Activated CD4-positive, alpha-beta memory T cell treated with anti-CD3 and anti-CD28 coated beads for 36 hours (primary cell): Measurements from ENCODE around the gene PLCL2. TPM values are rescaled to one million over a fixed set of nuclear protein-coding genes. Genes with fewer than 3 reads are reported as not detected.

Source experiments
- CTCF ChIA-PET: fragments of 350-600 bp; sonication (Branson Sonifier 250); formaldehyde crosslinking; loops from one replicate; lab custom pipeline; 2021; ENCODE audit warnings: antibody characterized with exemption, inconsistent platforms; lab: Charles Lee
- POLR2A ChIA-PET: fragments of 350-600 bp; sonication (Branson Sonifier 250); formaldehyde crosslinking; loops from one replicate; lab custom pipeline; 2021; ENCODE audit warnings: antibody characterized with exemption; lab: Charles Lee
- DNase-seq: peaks from one replicate; pipeline ENCODE4 v3.0.0-alpha.2; 2020
- H3K27ac Mint-ChIP-seq: one replicate; pipeline ENCODE4 v1.8.0; 2021; ENCODE audit warnings: mixed read lengths
- H3K27me3 Mint-ChIP-seq: one replicate; pipeline ENCODE4 v1.8.0; 2021; ENCODE audit warnings: mixed read lengths
- H3K36me3 Mint-ChIP-seq: one replicate; pipeline ENCODE4 v1.8.0; 2021; ENCODE audit warnings: mixed read lengths
- H3K4me1 Mint-ChIP-seq: one replicate; pipeline ENCODE4 v1.8.0; 2021; ENCODE audit warnings: low read depth, mixed read lengths
- H3K4me3 Mint-ChIP-seq: one replicate; pipeline ENCODE4 v1.8.0; 2021; ENCODE audit warnings: mild to moderate bottlenecking, mixed read lengths
- H3K9me3 Mint-ChIP-seq: one replicate; pipeline ENCODE4 v1.8.0; 2021; ENCODE audit warnings: mixed read lengths
- intact Hi-C: fragments of 100-400 bp; cut with micrococcal nuclease; formaldehyde crosslinking; loops from one replicate; pipeline ENCODE4 v1.15.1; 2023
- total RNA-seq, 2 experiments: library from RNA; stranded (reverse); gene quantifications; one replicate each; pipeline ENCODE4 v1.2.3, GENCODE V29; 2021

PLCL2 gene
- total RNA-seq, 2 experiments from 2014 or later: 16.7 to 17.1 TPM

DNA sequence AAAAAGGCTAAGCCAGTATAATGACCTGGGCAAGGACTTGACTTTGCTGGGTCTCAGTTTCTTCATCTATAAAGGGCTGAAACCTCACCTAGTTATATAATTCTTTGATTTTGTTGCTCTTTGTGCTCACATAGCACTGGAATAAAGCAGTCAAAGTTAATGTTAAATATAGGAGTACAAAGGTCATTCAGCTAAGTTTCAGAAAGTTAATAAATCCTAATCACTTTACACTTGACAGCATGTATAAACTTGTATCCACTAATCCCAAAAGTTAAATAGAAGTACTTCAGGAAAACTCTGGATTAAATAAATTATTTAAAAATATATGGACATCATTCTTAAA, 33.9 kb downstream of the PLCL2 start:
- ChIA-PET POLR2A (no interaction called here), CTCF (interaction anchor here (3.4 kb wide), 1 partner anchor 34 kb away, joined by 10 read pairs; the partner anchor contains the start of gene PLCL2)
- no peak overlapping the region for H3K4me3 Mint-ChIP-seq
- no peaks in the 10 kb centered on the region for H3K27me3 Mint-ChIP-seq
- H3K27ac Mint-ChIP-seq: no peak overlapping the region
- H3K4me1 Mint-ChIP-seq: peaks cover 65% of the 10 kb centered on the region
- DNase-seq: no peak
- H3K9me3 Mint-ChIP-seq: no peaks in the 10 kb centered on the region
- intact Hi-C loops: no loop called here
- no peaks in the 10 kb centered on the region for H3K36me3 Mint-ChIP-seq

DNA sequence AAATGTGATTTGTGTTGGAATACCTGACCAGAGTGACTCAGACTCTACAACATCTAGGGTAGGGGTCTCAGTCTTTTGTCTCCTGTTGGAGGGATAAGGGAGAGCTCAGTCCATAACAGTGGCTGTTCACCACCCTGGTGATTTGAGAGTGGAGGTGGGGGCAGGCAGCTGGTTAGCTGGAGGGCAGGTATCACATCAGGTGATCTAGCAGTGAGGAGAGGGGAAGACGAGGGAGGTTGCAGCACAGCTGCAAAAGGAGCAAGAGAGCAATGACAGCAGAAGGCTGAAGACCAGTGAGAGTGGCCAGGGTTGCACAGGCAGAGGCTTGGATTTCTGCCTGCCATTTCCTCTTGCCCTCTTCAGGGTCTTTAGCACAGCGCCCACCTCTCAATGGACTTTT, 38.4 kb downstream of the PLCL2 start:
- ChIA-PET POLR2A (no interaction called here), CTCF (no interaction called here)
- Mint-ChIP-seq H3K36me3 (no peaks in the 10 kb centered on the region), H3K4me3 (no peak overlapping the region), H3K9me3 (no peaks in the 10 kb centered on the region), H3K27me3 (no peaks in the 10 kb centered on the region), H3K27ac (no peak overlapping the region), H3K4me1 (peaks cover 55% of the 10 kb centered on the region)
- no peak for DNase-seq
- intact Hi-C loops: no loop called here

DNA sequence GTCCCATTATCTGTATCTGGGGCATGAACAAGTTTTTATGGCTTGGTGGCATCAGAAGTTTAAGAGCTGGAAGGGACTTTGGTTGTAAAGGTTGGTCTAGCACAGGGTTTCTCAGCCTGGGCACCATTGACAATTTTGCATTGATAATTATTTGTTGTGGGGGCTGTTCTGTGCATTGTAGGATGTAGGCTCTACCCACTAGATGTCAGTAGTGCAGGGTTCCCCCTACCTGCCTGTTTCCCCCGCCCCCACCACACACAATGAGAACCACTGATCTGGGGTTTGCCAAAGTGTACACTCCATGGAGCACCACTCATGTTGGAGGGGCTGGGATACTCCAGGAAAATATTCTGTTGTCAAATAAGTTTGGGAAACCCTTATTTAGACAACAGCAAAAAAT, 42.7 kb downstream of the PLCL2 start:
- no peak for DNase-seq
- Mint-ChIP-seq H3K4me3 (no peak overlapping the region), H3K27ac (no peak overlapping the region), H3K36me3 (no peaks in the 10 kb centered on the region), H3K4me1 (peaks cover 66% of the 10 kb centered on the region), H3K9me3 (no peaks in the 10 kb centered on the region), H3K27me3 (no peaks in the 10 kb centered on the region)
- POLR2A ChIA-PET: interaction anchor here (0.6 to 2.0 kb wide), 2 partner anchors 10 to 21 kb away, joined by 4 to 6 read pairs; no protein-coding TSS in a partner anchor
- intact Hi-C loops: no loop called here
- CTCF ChIA-PET: interaction anchor here (0.7 to 1.8 kb wide), 3 partner anchors 10 to 19 kb away, joined by 3 to 6 read pairs (median 4); no protein-coding TSS in a partner anchor

DNA sequence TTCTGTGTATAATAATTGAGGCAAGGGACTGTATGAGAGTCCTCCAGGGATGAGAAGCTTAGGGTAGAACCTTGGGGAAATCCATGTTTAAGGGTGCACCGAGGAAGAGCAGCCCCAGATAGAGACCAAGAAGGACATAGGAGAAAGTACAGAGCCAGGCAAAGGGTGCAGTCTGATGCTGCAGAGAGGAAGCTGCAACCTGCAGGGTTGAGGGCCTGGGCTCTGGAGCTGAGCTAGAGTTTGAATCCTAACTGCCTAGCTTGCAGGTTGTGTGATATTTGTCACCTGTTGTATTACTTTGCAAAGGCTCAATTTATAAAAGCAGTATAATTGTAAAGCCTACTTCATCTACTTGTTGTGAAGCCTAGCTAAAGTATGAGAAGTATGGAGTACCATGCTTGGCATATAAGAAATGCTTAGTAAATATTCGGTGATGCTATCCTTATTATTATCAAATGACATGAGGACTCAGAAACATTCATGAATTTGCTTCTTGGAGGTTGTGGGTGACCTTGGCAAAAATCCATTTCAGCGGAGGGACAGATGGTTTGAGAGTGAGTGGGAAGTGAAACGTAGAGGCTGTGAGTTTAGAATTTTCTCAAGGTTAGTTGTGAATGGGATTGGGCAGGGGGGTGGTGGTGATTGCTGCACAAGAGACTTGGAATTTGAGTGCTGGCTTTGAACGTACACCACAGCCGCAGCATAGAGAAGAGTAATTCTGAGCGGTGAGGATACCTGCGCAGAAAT, 43.8 kb downstream of the PLCL2 start:
- Mint-ChIP-seq H3K36me3 (no peaks in the 10 kb centered on the region), H3K27me3 (no peaks in the 10 kb centered on the region), H3K4me1 (peaks cover 71% of the 10 kb centered on the region), H3K27ac (no peak overlapping the region), H3K4me3 (no peak overlapping the region), H3K9me3 (no peaks in the 10 kb centered on the region)
- POLR2A ChIA-PET: interaction anchor here (0.8 to 2.0 kb wide), 2 partner anchors 10 to 11 kb away, joined by 3 to 6 read pairs; no protein-coding TSS in a partner anchor
- CTCF ChIA-PET: interaction anchor here (0.7 to 1.8 kb wide), 4 partner anchors 10 to 20 kb away, joined by 3 to 6 read pairs (median 4); no protein-coding TSS in a partner anchor
- no peak for DNase-seq
- intact Hi-C loops: no loop called here

DNA sequence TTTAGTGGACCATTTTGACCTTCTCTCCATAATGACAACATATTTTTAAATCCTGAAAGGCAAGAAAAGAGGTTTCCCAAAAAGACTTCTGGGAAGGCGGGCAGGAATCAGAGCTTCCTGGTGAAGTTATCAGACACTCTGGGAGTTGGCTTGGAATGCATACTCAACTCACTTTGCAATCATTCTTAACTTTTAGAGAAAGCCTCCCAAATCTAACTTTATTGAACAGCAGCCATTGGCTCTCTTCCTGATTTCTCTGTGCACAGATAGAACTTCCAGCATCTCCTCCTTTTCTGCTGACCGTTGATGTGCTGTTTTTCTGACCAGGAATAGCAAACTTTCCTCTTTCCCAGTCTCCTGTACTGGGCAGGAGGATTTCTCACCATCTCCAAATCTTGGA, 44.6 kb downstream of the PLCL2 start:
- intact Hi-C loops: no loop called here
- Mint-ChIP-seq H3K36me3 (no peaks in the 10 kb centered on the region), H3K4me1 (peaks cover 74% of the 10 kb centered on the region), H3K27ac (no peak overlapping the region), H3K27me3 (no peaks in the 10 kb centered on the region), H3K4me3 (no peak overlapping the region), H3K9me3 (no peaks in the 10 kb centered on the region)
- POLR2A ChIA-PET: no interaction called here
- CTCF ChIA-PET: no interaction called here
- no peak for DNase-seq

DNA sequence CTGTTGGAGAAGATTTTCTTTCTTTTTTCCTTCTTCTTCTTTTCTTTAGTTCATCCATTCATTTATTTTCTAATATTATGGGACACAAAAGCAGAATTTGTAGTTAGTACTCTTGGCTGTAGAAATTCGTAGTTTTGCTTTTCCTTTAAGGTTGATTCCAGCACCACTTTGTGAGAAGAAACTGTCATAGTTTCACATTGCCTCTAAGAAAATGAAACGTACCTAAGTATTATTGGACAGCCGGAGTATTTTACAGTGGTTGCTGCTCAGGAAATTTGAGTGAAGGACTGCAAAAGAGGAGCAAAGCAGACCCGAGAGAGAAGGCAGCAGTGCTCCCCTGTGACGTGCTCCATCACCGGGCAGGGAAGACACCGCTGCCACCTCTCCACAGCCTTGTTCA, 48.1 kb downstream of the PLCL2 start:
- H3K4me1 Mint-ChIP-seq: peaks cover 89% of the 10 kb centered on the region

DNA sequence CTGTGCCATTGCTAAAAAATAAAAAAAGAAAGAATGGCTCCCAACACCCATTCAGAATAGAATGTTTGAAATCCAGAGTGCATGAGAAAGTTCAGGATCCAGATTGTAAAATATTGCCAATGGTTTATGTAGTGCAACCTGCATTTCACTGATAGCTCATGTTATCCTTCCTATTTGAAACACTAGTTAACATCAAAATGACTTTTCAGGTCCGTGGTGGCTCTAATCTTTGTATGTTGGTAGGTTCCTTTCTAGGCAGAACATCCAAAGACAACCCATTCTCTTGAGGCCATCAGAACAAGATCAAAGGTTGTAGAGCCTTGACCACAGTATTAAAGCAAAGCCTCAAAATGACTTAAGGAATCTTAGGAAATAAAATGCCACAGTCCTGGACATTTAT, 51.0 kb downstream of the PLCL2 start:
- CTCF ChIA-PET: interaction anchor here (0.8 kb wide), 1 partner anchor 52 kb away, joined by 3 read pairs; no protein-coding TSS in a partner anchor
- no peak overlapping the region for H3K4me3 Mint-ChIP-seq

More for the DNA sequence above, 48.1 kb downstream of the PLCL2 start:
- no peaks in the 10 kb centered on the region for H3K9me3 Mint-ChIP-seq
- H3K36me3 Mint-ChIP-seq: no peaks in the 10 kb centered on the region
- DNase-seq: no peak
- intact Hi-C loops: no loop called here
- no peaks in the 10 kb centered on the region for H3K27me3 Mint-ChIP-seq
- peak overlapping the region; percentile 44 for H3K4me3 Mint-ChIP-seq
- H3K27ac Mint-ChIP-seq: peak overlapping the region; percentile 35
- ChIA-PET POLR2A (no interaction called here), CTCF (no interaction called here)

DNA sequence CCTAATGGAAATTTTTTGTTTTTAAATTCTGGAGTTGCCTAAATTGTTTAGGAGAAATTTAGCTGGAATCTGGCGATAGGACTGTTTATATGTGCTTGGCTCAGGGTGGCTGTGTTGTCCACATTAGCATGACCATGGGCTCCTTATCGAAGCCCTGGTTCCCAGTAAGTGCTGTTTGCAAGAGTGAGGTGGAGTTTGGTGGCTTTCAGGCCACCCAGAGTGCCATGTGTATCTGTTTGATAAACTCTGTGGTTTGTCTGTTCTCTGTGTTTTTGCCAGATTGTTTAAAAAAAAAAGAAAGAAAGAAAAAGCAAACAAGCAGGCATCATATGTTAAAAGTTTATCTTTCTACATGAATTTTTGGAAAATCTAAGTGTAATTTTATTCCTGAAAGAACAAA, 51.5 kb downstream of the PLCL2 start:
- Mint-ChIP-seq H3K4me3 (no peak overlapping the region), H3K4me1 (peaks cover 84% of the 10 kb centered on the region), H3K27me3 (no peaks in the 10 kb centered on the region), H3K9me3 (no peaks in the 10 kb centered on the region), H3K27ac (no peak overlapping the region), H3K36me3 (no peaks in the 10 kb centered on the region)
- ChIA-PET POLR2A (no interaction called here), CTCF (interaction anchor here (0.8 kb wide), 1 partner anchor 52 kb away, joined by 3 read pairs; no protein-coding TSS in a partner anchor)
- intact Hi-C loops: no loop called here
- DNase-seq: no peak

More for the DNA sequence above, 51.0 kb downstream of the PLCL2 start:
- Mint-ChIP-seq H3K36me3 (no peaks in the 10 kb centered on the region), H3K4me1 (peaks cover 83% of the 10 kb centered on the region), H3K9me3 (no peaks in the 10 kb centered on the region), H3K27me3 (no peaks in the 10 kb centered on the region), H3K27ac (no peak overlapping the region)
- POLR2A ChIA-PET: no interaction called here
- no peak for DNase-seq
- intact Hi-C loops: no loop called here

DNA sequence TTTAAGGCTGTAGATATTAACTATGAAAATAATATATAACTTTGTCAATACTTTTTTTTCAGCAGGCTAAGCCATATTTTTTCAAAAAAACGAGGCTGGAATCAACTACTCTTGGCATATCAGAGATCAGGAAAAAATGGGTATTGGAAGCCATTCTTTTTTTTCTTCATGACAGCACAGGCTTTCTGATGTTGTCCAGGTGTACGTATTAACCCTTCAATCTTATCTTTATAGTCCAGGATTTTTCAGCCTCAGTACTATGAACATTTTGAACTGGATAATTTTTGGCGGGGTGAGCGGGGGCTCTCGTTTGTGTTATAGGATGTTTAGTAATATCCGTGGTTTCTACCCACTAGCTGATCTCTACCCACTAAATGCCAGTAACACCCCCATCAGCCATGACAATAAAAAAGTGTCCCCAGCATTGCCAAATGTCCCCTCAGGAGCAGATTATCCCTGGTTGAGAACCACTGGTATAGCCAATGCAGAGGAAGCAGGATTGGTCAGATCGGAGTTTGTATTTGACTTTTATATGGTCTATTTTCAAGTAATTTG, 52.0 kb downstream of the PLCL2 start:
- Mint-ChIP-seq H3K27me3 (no peaks in the 10 kb centered on the region), H3K4me3 (no peak overlapping the region), H3K4me1 (peaks cover 89% of the 10 kb centered on the region), H3K27ac (no peak overlapping the region), H3K36me3 (no peaks in the 10 kb centered on the region), H3K9me3 (no peaks in the 10 kb centered on the region)
- intact Hi-C loops: no loop called here
- CTCF ChIA-PET: no interaction called here
- no peak for DNase-seq
- POLR2A ChIA-PET: no interaction called here

DNA sequence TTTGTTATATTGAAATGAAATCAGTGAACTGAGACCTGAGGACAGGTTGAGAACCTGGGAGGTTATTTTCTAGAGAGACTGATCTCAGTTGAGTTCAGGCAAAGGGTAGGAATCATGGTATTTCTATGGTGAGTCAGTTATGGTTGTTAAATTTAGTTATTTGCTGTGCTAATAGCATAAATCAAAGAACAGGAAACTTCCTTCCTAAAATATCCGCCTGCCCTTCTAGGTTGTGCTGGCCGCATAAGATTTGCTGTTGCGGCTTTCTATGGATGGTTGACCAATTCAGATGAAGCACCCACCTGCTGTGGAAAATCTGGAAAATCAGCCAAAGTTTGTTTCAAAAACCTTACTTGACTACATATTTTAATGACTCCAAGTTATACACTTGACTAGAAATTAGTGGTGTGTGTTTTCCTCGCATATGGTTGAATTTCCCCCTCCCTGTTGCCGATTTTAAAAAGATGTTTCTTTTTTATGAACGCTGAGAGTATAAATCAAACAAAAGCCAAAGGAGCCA, 52.6 kb downstream of the PLCL2 start:
- H3K4me3 Mint-ChIP-seq: no peak overlapping the region
- intact Hi-C loops: no loop called here
- DNase-seq: no peak
- no peaks in the 10 kb centered on the region for H3K27me3 Mint-ChIP-seq
- no peaks in the 10 kb centered on the region for H3K9me3 Mint-ChIP-seq
- CTCF ChIA-PET: interaction anchor here (1.2 kb wide), 1 partner anchor 9 kb away, joined by 4 read pairs; no protein-coding TSS in a partner anchor
- H3K4me1 Mint-ChIP-seq: peaks cover 89% of the 10 kb centered on the region
- POLR2A ChIA-PET: no interaction called here
- no peaks in the 10 kb centered on the region for H3K36me3 Mint-ChIP-seq
- no peak overlapping the region for H3K27ac Mint-ChIP-seq

DNA sequence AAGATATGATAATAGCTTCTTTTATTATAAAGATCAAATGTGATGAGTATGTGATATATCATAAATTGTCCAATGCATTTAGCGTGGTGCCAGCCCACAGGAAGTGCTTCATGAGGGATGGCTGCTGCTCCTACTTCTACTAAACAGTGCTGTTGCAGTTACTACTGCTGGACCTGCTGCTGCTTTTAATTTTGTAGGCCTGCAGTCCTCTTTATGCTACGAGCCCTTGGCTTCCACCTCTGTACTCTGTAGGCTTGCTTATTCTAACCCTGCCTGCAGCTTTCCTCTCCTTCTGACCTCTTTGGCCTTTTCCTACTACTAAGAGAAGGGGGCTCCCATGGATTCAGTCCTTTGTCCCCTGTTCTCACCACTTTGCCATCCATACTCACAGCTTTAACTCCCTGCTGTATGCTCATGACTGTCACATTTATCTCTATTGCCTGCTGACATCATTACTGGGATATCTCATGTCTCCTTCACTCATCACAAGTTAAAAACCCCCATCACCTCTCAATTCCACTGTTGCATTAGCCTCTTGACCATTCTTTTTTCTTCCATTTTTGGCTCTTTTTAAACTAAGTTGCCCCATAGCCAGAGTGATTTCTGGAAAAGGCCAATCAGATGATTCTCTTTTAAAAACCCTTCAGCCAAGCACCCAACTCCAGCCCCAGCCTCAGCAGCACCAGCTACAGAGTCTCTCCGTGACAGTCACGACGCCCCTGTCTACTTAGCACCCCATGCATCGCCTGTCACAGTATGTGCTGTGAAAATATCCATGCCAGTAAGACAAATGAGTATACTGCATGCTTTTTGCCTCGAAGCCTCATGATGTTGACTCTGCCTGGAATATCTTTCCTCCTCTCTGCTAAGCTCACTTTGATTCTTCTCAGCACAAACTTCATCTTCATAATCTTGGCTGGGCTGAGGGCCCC, 56.3 kb downstream of the PLCL2 start:
- peaks cover 3% of the 10 kb centered on the region for H3K36me3 Mint-ChIP-seq
- no peak for DNase-seq
- no peaks in the 10 kb centered on the region for H3K27me3 Mint-ChIP-seq
- ChIA-PET CTCF (no interaction called here), POLR2A (no interaction called here)
- H3K4me3 Mint-ChIP-seq: no peak overlapping the region
- intact Hi-C loops: no loop called here
- peaks cover 75% of the 10 kb centered on the region for H3K4me1 Mint-ChIP-seq
- H3K27ac Mint-ChIP-seq: no peak overlapping the region
- no peaks in the 10 kb centered on the region for H3K9me3 Mint-ChIP-seq
